HG02885 (cell line): Measurements from ENCODE around the gene MAPK12.
"Not testable (repeated sequence)": the region's sequence is repeated elsewhere in the genome, so short reads cannot be mapped to it uniquely, and the experiment has no call there.

Source experiments
- ATAC-seq: cut with Tn5 transposase; IDR thresholded peaks from one replicate; pipeline ENCODE4 v1.9.1; 2021; ENCODE audit warnings: mild to moderate bottlenecking; ENCODE audit not compliant: unreplicated experiment, poor library complexity

Gene MAPK12

GRCh38 chr22:50218153-50218995, 43.1 kb downstream of the MAPK12 start:
- no peak for ATAC-seq

- no peak for ATAC-seq
Measured at GRCh38 chr22:50217543-50218152, 43.8 kb downstream of the MAPK12 start.

GRCh38 chr22:50216684-50217520, 44.6 kb downstream of the MAPK12 start:
- ATAC-seq: no peak

DNA sequence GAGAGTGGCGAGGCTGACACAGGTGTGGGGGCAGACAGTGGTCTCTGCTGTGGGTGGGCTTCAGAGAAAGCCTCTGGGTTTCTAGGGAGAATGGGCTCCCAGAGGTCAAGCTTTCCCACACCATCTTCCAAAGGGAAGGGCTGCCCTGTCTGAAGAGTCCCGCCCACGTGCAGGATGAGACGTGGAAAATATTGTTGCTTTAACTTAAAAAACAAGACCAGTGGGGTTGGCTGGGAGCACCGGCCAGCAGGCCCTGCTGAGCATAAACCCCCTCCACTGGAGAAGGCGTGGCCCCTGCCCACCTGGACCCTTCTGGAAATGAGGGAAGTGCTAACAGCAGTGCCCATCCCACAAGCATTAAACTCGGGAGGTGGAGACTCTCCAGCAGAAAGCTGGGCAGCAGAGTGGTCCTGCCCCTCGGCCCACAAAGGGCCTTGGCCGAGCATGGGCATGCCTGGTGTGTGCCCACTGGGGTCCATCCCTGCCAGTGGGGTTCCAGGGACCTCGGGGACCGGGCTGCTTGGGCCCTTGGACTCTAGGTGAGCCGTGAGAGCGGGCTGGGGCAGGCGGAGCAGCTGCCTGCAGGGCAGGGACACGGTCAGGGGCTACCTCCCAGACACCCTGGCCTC, 45.3 kb downstream of the MAPK12 start:
- ATAC-seq: no peak

GRCh38 chr22:50215297-50216054, 46.0 kb downstream of the MAPK12 start:
- ATAC-seq: no peak

- no peak for ATAC-seq
Measured at GRCh38 chr22:50213263-50213662, 48.2 kb downstream of the MAPK12 start.

DNA sequence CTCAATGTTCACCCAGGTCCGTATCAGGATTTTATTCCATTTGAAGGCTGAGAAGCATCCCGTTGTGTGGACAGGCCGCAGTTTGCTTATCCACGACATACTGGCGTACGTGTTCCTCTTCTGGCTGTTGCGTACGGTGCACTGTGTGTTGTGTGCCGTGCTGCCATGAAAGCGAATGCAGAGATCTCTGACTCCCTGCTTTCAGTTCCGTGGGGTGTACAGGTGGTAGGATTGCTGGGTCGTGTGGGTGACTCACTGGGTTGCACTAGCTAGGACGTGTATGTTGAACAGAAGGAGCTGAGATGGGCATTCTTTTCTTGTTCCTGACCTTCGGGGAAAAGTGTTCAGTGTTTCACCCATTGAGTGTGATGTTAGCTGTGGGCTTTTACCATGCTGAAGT, 50.3 kb downstream of the MAPK12 start:
- no peak for ATAC-seq

GRCh38 chr22:50210378-50211139, 50.9 kb downstream of the MAPK12 start:
- ATAC-seq: no peak

- ATAC-seq: no peak
Measured at GRCh38 chr22:50209893-50210292, 51.6 kb downstream of the MAPK12 start.

- no peak for ATAC-seq
Measured at GRCh38 chr22:50208939-50209892, 52.3 kb downstream of the MAPK12 start.

- ATAC-seq: no peak
Measured at GRCh38 chr22:50208430-50208938, 53.0 kb downstream of the MAPK12 start.

- ATAC-seq: no peak
Measured at GRCh38 chr22:50207383-50208140, 53.9 kb downstream of the MAPK12 start.

GRCh38 chr22:50206599-50206998, 54.9 kb downstream of the MAPK12 start:
- no peak for ATAC-seq

- ATAC-seq: no peak
Measured at GRCh38 chr22:50205781-50206569, 55.5 kb downstream of the MAPK12 start.

DNA sequence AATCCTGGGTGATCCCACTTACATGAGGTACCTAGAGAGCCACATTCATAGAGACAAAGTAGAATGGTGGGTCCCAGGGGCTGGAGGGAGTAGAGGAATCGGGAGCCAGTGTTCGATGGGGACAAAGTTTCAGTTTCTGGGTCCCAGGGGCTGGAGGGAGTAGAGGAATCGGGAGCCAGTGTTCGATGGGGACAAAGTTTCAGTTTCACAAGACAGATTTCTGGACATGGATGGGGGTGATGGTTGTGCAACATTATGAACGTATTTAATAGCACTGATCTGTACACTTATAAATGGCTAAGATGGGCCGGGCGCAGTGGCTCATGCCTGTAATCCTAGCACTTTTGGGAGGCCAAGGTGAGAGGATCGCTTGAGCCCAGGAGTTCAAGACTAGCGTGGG, 56.5 kb downstream of the MAPK12 start:
- not testable (repeated sequence) for ATAC-seq

DNA sequence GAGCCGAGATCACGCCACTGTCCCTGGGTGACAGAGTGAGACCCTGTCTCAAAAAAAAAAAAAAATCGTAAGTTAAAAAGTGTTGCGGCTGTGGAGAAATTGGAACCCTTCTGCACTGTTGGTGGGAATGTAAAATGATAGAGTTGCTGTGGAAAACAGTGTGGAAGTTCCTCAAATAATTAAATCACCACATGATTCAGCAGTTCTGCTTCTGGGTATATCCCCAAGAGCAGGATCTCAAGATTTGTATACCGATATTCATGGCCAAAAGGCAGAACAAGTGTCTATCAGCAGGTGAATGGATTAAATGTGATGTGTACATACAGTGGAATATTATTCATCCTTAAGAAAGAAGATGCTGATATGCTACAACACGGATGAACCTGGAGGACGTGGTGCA, 56.9 kb downstream of the MAPK12 start:
- no peak for ATAC-seq
